PC-9 (cell line): ENCODE data around the gene MARCHF3.

ENCODE experiments used
- EZH2 ChIP-seq: fragments of 200-600 bp; sonication (generic); IDR thresholded peaks from 2 replicates; pipeline ENCODE4 v1.8.0; 2017; ENCODE audit warnings: antibody characterized with exemption, low read depth
- TF ChIP-seq, protein P1 (sequence below): fragments of 200-600 bp; sonication (generic); conservative IDR thresholded peaks from 2 replicates; pipeline ENCODE4 v1.6.1; 2017; ENCODE audit warnings: mixed run types, antibody characterized with exemption, mild to moderate bottlenecking, moderate library complexity

DNA sequence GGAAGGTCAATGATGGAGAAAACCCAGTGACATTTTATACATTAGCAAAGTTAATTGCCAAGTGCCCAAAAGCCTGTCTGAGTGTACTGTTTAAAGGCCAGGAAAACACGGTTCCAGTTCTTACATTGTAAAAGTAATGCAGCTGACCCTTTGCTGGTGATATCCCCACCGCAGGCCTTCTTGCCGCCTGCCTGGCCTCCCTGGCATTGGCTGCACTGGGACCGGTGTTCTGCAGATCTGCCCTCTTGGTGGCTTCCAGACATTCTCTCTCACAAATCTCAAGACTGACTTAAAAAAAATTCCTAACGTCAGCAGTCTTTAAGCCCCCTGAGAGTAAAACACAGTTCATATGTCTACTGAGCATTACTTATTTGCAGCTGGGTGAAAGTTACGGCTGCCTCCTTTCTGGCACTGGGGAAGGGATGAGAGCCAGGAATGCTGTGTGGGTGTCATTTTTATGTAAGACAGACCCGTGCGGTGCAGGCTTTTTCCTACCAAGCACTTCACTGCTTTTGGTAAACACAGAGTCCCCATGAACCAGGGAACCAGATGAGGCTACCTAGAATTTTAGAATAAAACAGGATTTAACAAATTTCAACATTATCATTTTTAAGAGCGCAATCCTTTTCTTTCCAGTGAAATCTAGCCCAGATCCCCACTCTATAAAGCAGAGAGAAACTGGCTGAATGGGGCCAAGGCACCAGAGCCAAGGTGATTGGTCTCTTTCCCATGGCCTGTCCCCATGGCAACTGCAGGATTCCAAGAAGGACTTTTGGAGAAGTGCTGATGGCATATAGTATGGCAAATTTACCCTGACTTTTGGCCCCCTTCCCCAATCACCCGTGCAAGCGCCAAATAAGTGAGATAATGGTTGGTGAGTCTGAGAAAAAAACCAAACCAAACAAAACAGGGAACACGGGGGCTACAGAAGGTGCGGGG lies 172.6 kb downstream of the MARCHF3 start:
- TF ChIP-seq, protein P1, sequence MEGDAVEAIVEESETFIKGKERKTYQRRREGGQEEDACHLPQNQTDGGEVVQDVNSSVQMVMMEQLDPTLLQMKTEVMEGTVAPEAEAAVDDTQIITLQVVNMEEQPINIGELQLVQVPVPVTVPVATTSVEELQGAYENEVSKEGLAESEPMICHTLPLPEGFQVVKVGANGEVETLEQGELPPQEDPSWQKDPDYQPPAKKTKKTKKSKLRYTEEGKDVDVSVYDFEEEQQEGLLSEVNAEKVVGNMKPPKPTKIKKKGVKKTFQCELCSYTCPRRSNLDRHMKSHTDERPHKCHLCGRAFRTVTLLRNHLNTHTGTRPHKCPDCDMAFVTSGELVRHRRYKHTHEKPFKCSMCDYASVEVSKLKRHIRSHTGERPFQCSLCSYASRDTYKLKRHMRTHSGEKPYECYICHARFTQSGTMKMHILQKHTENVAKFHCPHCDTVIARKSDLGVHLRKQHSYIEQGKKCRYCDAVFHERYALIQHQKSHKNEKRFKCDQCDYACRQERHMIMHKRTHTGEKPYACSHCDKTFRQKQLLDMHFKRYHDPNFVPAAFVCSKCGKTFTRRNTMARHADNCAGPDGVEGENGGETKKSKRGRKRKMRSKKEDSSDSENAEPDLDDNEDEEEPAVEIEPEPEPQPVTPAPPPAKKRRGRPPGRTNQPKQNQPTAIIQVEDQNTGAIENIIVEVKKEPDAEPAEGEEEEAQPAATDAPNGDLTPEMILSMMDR = no peak
- TF ChIP-seq EZH2 = no peak
